GM12878 (cell line): ENCODE data around the gene TRERF1. TPM values are rescaled to one million over a fixed set of nuclear protein-coding genes. Genes with fewer than 3 reads are reported as not detected.

Source experiments
- ATAC-seq: fragments of 200-7000 bp; cut with Tn5 transposase; 3 replicates; pipeline ENCODE4 v1.9.1; 2020; ENCODE audit warnings: mild to moderate bottlenecking, moderate library complexity
- BruUV-seq: library from RNA; stranded (reverse); fragments of 400-500 nt; replicated peaks from 2 replicates; lab custom pipeline; 2021; lab: Mats Ljungman, UMichigan
- CTCF ChIA-PET: fragments of 300-600 bp; sonication (Branson Sonifier 250); formaldehyde crosslinking; extraction: SDS; loops from one replicate; lab custom pipeline; 2021; ENCODE audit warnings: inconsistent platforms; lab: Yijun Ruan, JAX
- POLR2A ChIA-PET: fragments of 350-600 bp; formaldehyde crosslinking; extraction: SDS; loops from one replicate; lab custom pipeline; 2021; ENCODE audit warnings: inconsistent platforms; lab: Charles Lee
- RAD21 ChIA-PET: fragments of 300-600 bp; sonication (Branson Sonifier 250); formaldehyde crosslinking; loops from one replicate; lab custom pipeline; 2023; ENCODE audit warnings: antibody characterized with exemption; ENCODE audit not compliant: unreplicated experiment; lab: Charles Lee
- SMC1A ChIA-PET: fragments of 300-600 bp; sonication (Branson Sonifier 250); formaldehyde crosslinking; loops from one replicate; lab custom pipeline; 2023; ENCODE audit not compliant: unreplicated experiment, uncharacterized antibody; lab: Charles Lee
- DNase-seq: peaks from one replicate; pipeline ENCODE4 v3.0.0-alpha.2; 2011; ENCODE audit warnings: low read depth, low spot score
- FAIRE-seq: peaks from 3 replicates; lab custom pipeline; 2011; peaks lifted over from hg19 to GRCh38; lab: Jason Lieb, UNC
- H2AFZ ChIP-seq: 2 replicates; pipeline ENCODE4 v1.6.0; 2011; ENCODE audit warnings: low read depth, low read length, control low read depth; ENCODE audit not compliant: control insufficient read depth
- H3K27ac ChIP-seq: 2 replicates; pipeline ENCODE4 v1.5.1; 2011; ENCODE audit warnings: control low read depth; ENCODE audit not compliant: control insufficient read depth, insufficient read depth
- H3K27me3 ChIP-seq, 2 experiments: replicated peaks in 1 of 2; 2 replicates each; pipeline versions ENCODE4 v1.6.0 to v1.6.1; 2011; ENCODE audit warnings: low read length in 1 of 2; ENCODE audit not compliant: control insufficient read depth in 2 of 2, insufficient read depth in 2 of 2
- H3K36me3 ChIP-seq, 2 experiments: 2 replicates each; pipeline ENCODE4 v1.5.1; 2011; ENCODE audit warnings: low read length in 1 of 2; ENCODE audit not compliant: control insufficient read depth in 2 of 2, insufficient read depth in 2 of 2
- H3K4me1 ChIP-seq: 2 replicates; pipeline ENCODE4 v1.6.1; 2011; ENCODE audit warnings: mild to moderate bottlenecking, low read length, moderate library complexity, mixed read lengths; ENCODE audit not compliant: control insufficient read depth, insufficient read depth
- H3K4me2 ChIP-seq: 2 replicates; pipeline ENCODE4 v1.6.0; 2011; ENCODE audit warnings: control low read depth; ENCODE audit not compliant: control insufficient read depth, insufficient read depth
- H3K4me3 ChIP-seq: fragments of 200-600 bp; sonication (generic); 2 replicates; pipeline ENCODE4 v1.5.1; 2016
- H3K79me2 ChIP-seq: 2 replicates; pipeline ENCODE4 v1.6.0; 2011; ENCODE audit warnings: low read length; ENCODE audit not compliant: control insufficient read depth, insufficient read depth
- H3K9ac ChIP-seq: 2 replicates; pipeline ENCODE4 v1.8.0; 2011; ENCODE audit warnings: low read length, control low read depth, mixed read lengths; ENCODE audit not compliant: control insufficient read depth, insufficient read depth
- H3K9me3 ChIP-seq: replicated peaks from 3 replicates; pipeline ENCODE4 v1.5.1; 2011; ENCODE audit warnings: mild to moderate bottlenecking, low read length; ENCODE audit not compliant: control insufficient read depth, insufficient read depth
- H4K20me1 ChIP-seq: 2 replicates; pipeline ENCODE4 v1.6.0; 2011; ENCODE audit not compliant: control insufficient read depth, insufficient read depth
- FOXK2 ChIP-seq: fragments of 450-650 bp; IDR thresholded peaks from 2 replicates; pipeline ENCODE4 v1.6.1; 2017; ENCODE audit warnings: mild to moderate bottlenecking, moderate library complexity
- IKZF1 ChIP-seq: fragments of 450-650 bp; conservative IDR thresholded peaks from 2 replicates; pipeline ENCODE4 v1.6.1; 2017; ENCODE audit warnings: antibody characterized with exemption, mild to moderate bottlenecking
- KAT2A ChIP-seq: conservative IDR thresholded peaks from 2 replicates; pipeline ENCODE4 v1.6.1; 2011; ENCODE audit warnings: low read depth, low read length; ENCODE audit not compliant: control insufficient read depth
- SREBF2 ChIP-seq: IDR thresholded peaks from 2 replicates; pipeline ENCODE4 v1.6.1; 2012; ENCODE audit warnings: mild to moderate bottlenecking, low read length
- TCF12 ChIP-seq: IDR thresholded peaks from 2 replicates; pipeline ENCODE4 v1.6.1; 2011; ENCODE audit warnings: low read depth, mild to moderate bottlenecking, low read length
- WGBS: methylation state at CpG from one replicate; pipeline ENCODE4 v1.1.6; 2016; ENCODE audit warnings: low lambda C conversion rate; ENCODE audit not compliant: insufficient replicate concordance, insufficient coverage; ENCODE audit errors: missing lambda C conversion rate; 5-methylcytosine and 5-hydroxymethylcytosine counted together
- in situ Hi-C: fragments of 300-500 bp; cut with MboI; formaldehyde crosslinking; loops from 9 replicates; pipeline ENCODE4 v1.14.3; 2018; ENCODE audit warnings: mixed read lengths
- intact Hi-C: fragments of 100-400 bp; cut with micrococcal nuclease; formaldehyde crosslinking; loops from one replicate; pipeline ENCODE4 v1.14.2; 2022; ENCODE audit not compliant: unreplicated experiment
- polyA plus RNA-seq, 11 experiments: library from polyadenylated mRNA; depleted of rRNA in 4 of 11; unstranded in 6 of 11; stranded (reverse) in 5 of 11; fragments of >200 nt; fragmentation: Nextera tagmentation in 4 of 11; fragmentation: Illumina TruSeq in 1 of 11; extraction: Ambion mirVana in 4 of 11; extraction: Trizol in 1 of 11; gene quantifications; 1 replicate in 1 of 11; 2 replicates in 10 of 11; pipeline versions ENCODE4 v1.2.1 to v1.2.3, GENCODE V29; 2011 to 2016; ENCODE audit warnings: inconsistent platforms in 2 of 11, missing spikeins in 2 of 11, low read depth in 1 of 11
- total RNA-seq, 4 experiments: library from RNA; depleted of rRNA in 3 of 4; stranded (reverse); fragments of >200 nt in 3 of 4; fragmentation: Illumina TruSeq in 1 of 4; extraction: Trizol in 1 of 4; gene quantifications; 2 replicates each; pipeline versions ENCODE4 v1.2.1 to v1.2.3, GENCODE V29; 2013 to 2021
- TF ChIP-seq, protein P1 (sequence below): fragments of 450-650 bp; IDR thresholded peaks from 2 replicates; pipeline ENCODE4 v1.6.1; 2017; ENCODE audit warnings: mild to moderate bottlenecking, moderate library complexity

TRERF1 gene
- total and polyA plus RNA-seq, 10 of the 15 experiments (the other 5 are each of a cell fraction or from before 2014, with no cell fraction given) = 2.2 to 19.4 (median 7.2) TPM

DNA sequence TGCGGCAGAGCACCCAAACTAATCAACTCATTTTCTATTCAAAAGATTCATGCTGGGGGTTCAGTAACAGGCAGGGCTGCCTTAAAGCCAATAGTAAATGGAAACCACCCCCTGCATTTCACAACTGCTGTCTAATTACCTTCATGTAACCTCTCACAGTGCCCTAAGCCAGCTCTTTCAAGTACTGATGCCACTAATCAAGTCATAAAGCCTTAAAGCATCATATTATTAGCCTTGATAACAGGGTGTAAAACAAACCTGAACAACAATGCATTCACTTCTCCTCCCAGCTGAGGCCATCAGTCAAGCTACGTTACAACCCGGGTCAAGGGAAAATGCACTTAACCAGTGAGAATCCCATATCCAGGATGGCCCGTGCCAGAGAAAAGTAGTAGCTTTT, 33.0 kb downstream of the TRERF1 start:
- SMC1A ChIA-PET = interaction anchor here (0.6 to 2.1 kb wide), 5 partner anchors 9 to 154 kb away, joined by 3 to 7 read pairs (median 5); no protein-coding TSS in a partner anchor
- BruUV-seq = no TSS peak

More for the DNA sequence above, 33.0 kb downstream of the TRERF1 start:
- H3K27me3 ChIP-seq = no peaks in the 10 kb centered on the region
- FAIRE-seq (no peak), ATAC-seq (peak; percentile 28; the same call in 2 of the 3 replicates), DNase-seq (no peak)
- H3K9ac ChIP-seq = no peak overlapping the region
- H3K36me3 ChIP-seq = no peaks in the 10 kb centered on the region
- CTCF ChIA-PET = interaction anchor here (1.4 to 2.0 kb wide), 2 partner anchors 110 to 129 kb away, joined by 5 to 8 read pairs; no protein-coding TSS in a partner anchor
- TF ChIP-seq IKZF1 (no peak), FOXK2 (no peak), KAT2A (no peak), TCF12 (no peak), SREBF2 (no peak)
- TF ChIP-seq, protein P1, sequence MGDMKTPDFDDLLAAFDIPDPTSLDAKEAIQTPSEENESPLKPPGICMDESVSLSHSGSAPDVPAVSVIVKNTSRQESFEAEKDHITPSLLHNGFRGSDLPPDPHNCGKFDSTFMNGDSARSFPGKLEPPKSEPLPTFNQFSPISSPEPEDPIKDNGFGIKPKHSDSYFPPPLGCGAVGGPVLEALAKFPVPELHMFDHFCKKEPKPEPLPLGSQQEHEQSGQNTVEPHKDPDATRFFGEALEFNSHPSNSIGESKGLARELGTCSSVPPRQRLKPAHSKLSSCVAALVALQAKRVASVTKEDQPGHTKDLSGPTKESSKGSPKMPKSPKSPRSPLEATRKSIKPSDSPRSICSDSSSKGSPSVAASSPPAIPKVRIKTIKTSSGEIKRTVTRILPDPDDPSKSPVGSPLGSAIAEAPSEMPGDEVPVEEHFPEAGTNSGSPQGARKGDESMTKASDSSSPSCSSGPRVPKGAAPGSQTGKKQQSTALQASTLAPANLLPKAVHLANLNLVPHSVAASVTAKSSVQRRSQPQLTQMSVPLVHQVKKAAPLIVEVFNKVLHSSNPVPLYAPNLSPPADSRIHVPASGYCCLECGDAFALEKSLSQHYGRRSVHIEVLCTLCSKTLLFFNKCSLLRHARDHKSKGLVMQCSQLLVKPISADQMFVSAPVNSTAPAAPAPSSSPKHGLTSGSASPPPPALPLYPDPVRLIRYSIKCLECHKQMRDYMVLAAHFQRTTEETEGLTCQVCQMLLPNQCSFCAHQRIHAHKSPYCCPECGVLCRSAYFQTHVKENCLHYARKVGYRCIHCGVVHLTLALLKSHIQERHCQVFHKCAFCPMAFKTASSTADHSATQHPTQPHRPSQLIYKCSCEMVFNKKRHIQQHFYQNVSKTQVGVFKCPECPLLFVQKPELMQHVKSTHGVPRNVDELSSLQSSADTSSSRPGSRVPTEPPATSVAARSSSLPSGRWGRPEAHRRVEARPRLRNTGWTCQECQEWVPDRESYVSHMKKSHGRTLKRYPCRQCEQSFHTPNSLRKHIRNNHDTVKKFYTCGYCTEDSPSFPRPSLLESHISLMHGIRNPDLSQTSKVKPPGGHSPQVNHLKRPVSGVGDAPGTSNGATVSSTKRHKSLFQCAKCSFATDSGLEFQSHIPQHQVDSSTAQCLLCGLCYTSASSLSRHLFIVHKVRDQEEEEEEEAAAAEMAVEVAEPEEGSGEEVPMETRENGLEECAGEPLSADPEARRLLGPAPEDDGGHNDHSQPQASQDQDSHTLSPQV = no peak
- in situ Hi-C loops = no loop called here
- intact Hi-C loops = no loop called here
- H3K4me1 ChIP-seq = peaks cover 22% of the 10 kb centered on the region
- no peak overlapping the region for H3K4me2 ChIP-seq
- 90% methylated on average over 4 of the region's 4 CpGs for WGBS
- H3K4me3 ChIP-seq = no peak overlapping the region
- H3K9me3 ChIP-seq = no peaks in the 10 kb centered on the region
- no peak overlapping the region for H2AFZ ChIP-seq
- RAD21 ChIA-PET = interaction anchor here (0.8 kb wide), 1 partner anchor 76 kb away, joined by 3 read pairs; no protein-coding TSS in a partner anchor
- no peak overlapping the region for H3K27ac ChIP-seq
- H4K20me1 ChIP-seq = no peaks in the 10 kb centered on the region
- H3K79me2 ChIP-seq = peaks cover 2% of the 10 kb centered on the region
- POLR2A ChIA-PET = no interaction called here
